Measurements from ENCODE around the gene TNIP1.

DNA sequence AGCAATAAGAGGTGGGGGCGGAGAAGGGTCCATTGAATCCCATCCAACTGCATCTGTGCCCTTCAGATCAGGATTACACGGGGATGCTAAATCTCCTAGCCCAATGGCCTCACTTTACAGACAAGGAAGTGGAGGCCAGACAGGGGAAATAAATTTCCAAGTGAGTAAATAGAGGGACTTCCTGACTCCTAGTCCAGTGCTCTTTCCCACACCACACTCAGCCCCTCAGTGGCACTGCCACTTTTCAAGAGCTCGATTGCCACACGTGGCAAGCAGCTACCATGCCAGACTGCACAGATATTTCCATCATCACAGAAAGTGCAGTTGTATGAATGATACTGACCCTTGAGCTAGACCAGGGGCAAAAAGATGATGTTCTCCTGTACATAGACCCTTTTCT lies 8.2 kb upstream of the TNIP1 start:
- TF ChIP-seq, protein P1, sequence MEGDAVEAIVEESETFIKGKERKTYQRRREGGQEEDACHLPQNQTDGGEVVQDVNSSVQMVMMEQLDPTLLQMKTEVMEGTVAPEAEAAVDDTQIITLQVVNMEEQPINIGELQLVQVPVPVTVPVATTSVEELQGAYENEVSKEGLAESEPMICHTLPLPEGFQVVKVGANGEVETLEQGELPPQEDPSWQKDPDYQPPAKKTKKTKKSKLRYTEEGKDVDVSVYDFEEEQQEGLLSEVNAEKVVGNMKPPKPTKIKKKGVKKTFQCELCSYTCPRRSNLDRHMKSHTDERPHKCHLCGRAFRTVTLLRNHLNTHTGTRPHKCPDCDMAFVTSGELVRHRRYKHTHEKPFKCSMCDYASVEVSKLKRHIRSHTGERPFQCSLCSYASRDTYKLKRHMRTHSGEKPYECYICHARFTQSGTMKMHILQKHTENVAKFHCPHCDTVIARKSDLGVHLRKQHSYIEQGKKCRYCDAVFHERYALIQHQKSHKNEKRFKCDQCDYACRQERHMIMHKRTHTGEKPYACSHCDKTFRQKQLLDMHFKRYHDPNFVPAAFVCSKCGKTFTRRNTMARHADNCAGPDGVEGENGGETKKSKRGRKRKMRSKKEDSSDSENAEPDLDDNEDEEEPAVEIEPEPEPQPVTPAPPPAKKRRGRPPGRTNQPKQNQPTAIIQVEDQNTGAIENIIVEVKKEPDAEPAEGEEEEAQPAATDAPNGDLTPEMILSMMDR (conservative IDR thresholded peaks at IDR 0.05): no peak
- TF ChIP-seq EZH2 (IDR thresholded peaks at IDR 0.05; ENCODE audit: low read depth): no peak
